Fibroblast of lung (primary cell): ENCODE data around the gene ANP32B. TPM values are rescaled to one million over a fixed set of nuclear protein-coding genes. Genes with fewer than 3 reads are reported as not detected.

Experiments
- DNase-seq, 2 donors: peaks; one replicate each; pipeline versions ENCODE4 v3.0.0 to v3.0.0-alpha.2; 2010; ENCODE audit warnings: low read depth in 2 of 2
- H2AFZ ChIP-seq: 2 replicates; pipeline ENCODE4 v1.5.1; 2012; ENCODE audit warnings: low read length, control low read depth, inconsistent platforms
- H3K27ac ChIP-seq: 2 replicates; pipeline ENCODE4 v1.5.1; 2011; ENCODE audit warnings: low read length, control low read depth; ENCODE audit not compliant: insufficient read depth
- H3K27me3 ChIP-seq: 2 replicates; pipeline ENCODE4 v1.5.1; 2011; ENCODE audit warnings: mild to moderate bottlenecking, low read length; ENCODE audit not compliant: control insufficient read depth, insufficient read depth
- H3K36me3 ChIP-seq: 2 replicates; pipeline ENCODE4 v1.5.1; 2011; ENCODE audit warnings: low read length; ENCODE audit not compliant: control insufficient read depth, insufficient read depth
- H3K4me1 ChIP-seq: 2 replicates; pipeline ENCODE4 v1.5.1; 2011; ENCODE audit warnings: low read length; ENCODE audit not compliant: control insufficient read depth, insufficient read depth; ENCODE audit errors: extremely low read depth
- H3K4me2 ChIP-seq: 2 replicates; pipeline ENCODE4 v1.5.1; 2011; ENCODE audit warnings: low read length, control low read depth; ENCODE audit not compliant: insufficient read depth; ENCODE audit errors: extremely low read depth
- H3K4me3 ChIP-seq, 4 experiments: fragments of 200-600 bp in 1 of 4; sonication (generic) in 1 of 4; replicated peaks in 1 of 4; 2 replicates each; pipeline ENCODE4 v1.5.1; 2011 to 2016; ENCODE audit warnings: low read length in 4 of 4, low read depth in 3 of 4, mild to moderate bottlenecking in 3 of 4, control low read depth in 2 of 4, inconsistent platforms in 1 of 4, mixed read lengths in 1 of 4; ENCODE audit not compliant: insufficient read depth in 1 of 4; ENCODE audit errors: control extremely low read depth in 1 of 4
- H3K79me2 ChIP-seq: 2 replicates; pipeline ENCODE4 v1.5.1; 2012; ENCODE audit warnings: mild to moderate bottlenecking, low read length, inconsistent platforms; ENCODE audit not compliant: control insufficient read depth, insufficient read depth
- H3K9ac ChIP-seq: 2 replicates; pipeline ENCODE4 v1.5.1; 2011; ENCODE audit warnings: mild to moderate bottlenecking, low read length, control low read depth; ENCODE audit not compliant: insufficient read depth
- H3K9me3 ChIP-seq: 2 replicates; pipeline ENCODE4 v1.5.1; 2012; ENCODE audit warnings: low read depth, low read length; ENCODE audit not compliant: control insufficient read depth, insufficient read depth
- H4K20me1 ChIP-seq: 2 replicates; pipeline ENCODE4 v1.5.1; 2011; ENCODE audit warnings: low read length; ENCODE audit not compliant: control insufficient read depth, insufficient read depth; ENCODE audit errors: extremely low read depth
- EZH2 ChIP-seq: IDR thresholded peaks from 2 replicates; pipeline ENCODE4 v1.5.1; 2012; ENCODE audit warnings: low read length, control low read depth, mild to moderate bottlenecking; ENCODE audit errors: missing control alignments
- polyA plus RNA-seq, 2 donors: library from polyadenylated mRNA; depleted of rRNA in 1 of 2; stranded (reverse) in 1 of 2; unstranded in 1 of 2; fragments of >200 nt; gene quantifications; 2 replicates each; pipeline ENCODE4 v1.2.1, GENCODE V29; 2011 to 2012; ENCODE audit warnings: missing spikeins in 1 of 2
- total RNA-seq: library from RNA; depleted of rRNA; stranded (reverse); fragments of >200 nt; gene quantifications from 2 replicates; pipeline ENCODE4 v1.2.1, GENCODE V29; 2014
- TF ChIP-seq, protein P1 (sequence below), 2 donors: IDR thresholded peaks in 1 of 2; conservative IDR thresholded peaks in 1 of 2; 1 replicate in 1 of 2; 2 replicates in 1 of 2; pipeline ENCODE4 v1.5.1; 2011 to 2012; ENCODE audit warnings: low read length in 2 of 2, control low read depth in 1 of 2, inconsistent platforms in 1 of 2, low read depth in 1 of 2, mild to moderate bottlenecking in 1 of 2

ANP32B gene
- total and polyA plus RNA-seq, 2 donors (not counting 1 experiment from before 2014, with no cell fraction given): 16.7 to 62.0 TPM

DNA sequence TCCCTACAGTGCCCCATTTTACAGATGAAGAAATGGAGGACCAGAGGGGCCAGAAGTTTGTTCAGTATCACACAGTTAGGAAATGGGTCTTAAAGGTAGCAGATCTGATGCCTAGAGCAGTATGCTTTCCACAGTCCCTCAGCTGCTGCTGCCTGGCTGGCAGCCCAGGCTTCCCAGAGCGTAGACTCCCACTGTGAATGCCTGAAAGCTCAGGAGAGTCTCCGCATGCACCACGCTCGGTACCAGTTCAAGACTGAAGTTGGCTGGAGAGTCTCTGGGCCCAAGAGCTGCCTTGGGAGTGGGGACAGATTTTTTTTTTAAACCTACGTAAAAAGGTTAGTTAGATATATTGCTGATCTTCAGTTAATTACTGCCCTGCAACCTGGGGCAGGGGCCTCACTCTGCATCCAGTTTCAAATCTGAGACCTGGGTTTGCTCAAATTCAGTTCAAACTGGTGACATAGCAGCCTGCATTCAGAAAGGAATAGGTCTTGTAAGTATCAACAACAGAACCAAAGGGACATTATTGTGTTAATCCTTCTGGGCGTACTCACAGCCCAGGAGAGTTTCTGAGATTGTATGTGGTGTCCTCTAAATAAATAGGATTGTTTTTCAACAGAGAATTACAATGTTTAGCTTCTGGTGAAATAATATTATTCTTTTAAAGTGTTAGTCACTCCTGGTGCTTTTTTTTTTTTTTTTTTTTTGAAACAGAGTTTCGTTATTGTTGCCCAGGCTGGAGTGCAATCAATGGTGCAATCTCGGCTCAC lies 81.7 kb downstream of the ANP32B start:
- DNase-seq: no peak
- Histone ChIP-seq H3K27ac (no peak overlapping the region), H3K36me3 (peaks cover 10% of the 10 kb centered on the region)

More for the DNA sequence above, 81.7 kb downstream of the ANP32B start:
- Histone ChIP-seq H3K9me3 (no peaks in the 10 kb centered on the region), H2AFZ (no peak overlapping the region), H3K79me2 (peaks cover 6% of the 10 kb centered on the region), H3K9ac (no peak overlapping the region), H3K4me3 (no peak overlapping the region), H3K27me3 (no peaks in the 10 kb centered on the region), H3K4me2 (no peak overlapping the region), H4K20me1 (no peaks in the 10 kb centered on the region), H3K4me1 (no peaks in the 10 kb centered on the region)
- no peak for TF ChIP-seq EZH2
- TF ChIP-seq, protein P1, sequence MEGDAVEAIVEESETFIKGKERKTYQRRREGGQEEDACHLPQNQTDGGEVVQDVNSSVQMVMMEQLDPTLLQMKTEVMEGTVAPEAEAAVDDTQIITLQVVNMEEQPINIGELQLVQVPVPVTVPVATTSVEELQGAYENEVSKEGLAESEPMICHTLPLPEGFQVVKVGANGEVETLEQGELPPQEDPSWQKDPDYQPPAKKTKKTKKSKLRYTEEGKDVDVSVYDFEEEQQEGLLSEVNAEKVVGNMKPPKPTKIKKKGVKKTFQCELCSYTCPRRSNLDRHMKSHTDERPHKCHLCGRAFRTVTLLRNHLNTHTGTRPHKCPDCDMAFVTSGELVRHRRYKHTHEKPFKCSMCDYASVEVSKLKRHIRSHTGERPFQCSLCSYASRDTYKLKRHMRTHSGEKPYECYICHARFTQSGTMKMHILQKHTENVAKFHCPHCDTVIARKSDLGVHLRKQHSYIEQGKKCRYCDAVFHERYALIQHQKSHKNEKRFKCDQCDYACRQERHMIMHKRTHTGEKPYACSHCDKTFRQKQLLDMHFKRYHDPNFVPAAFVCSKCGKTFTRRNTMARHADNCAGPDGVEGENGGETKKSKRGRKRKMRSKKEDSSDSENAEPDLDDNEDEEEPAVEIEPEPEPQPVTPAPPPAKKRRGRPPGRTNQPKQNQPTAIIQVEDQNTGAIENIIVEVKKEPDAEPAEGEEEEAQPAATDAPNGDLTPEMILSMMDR (conservative IDR thresholded peaks at IDR 0.05 in 1 of 2, IDR thresholded peaks at IDR 0.05 in 1 of 2; ENCODE audit: low read depth in 1 of 2, low read length in 2 of 2): no peak

Other genes starting within 250 kb of the ANP32B start
- gene FOXE1, start 130.1 kb upstream of the ANP32B start, total RNA-seq: not detected in 2 replicates
- gene FOXE1, start 130.1 kb upstream of the ANP32B start, polyA plus RNA-seq: 0.01 and 2.0 TPM in 2 replicates
- 12.9 and 16.4 TPM in 2 replicates for gene TRMO, start 60.8 kb upstream of the ANP32B start, total RNA-seq
- gene TRMO, start 60.8 kb upstream of the ANP32B start, polyA plus RNA-seq: 13.8 and 15.8 TPM in 2 replicates
- not detected in 2 replicates for gene HEMGN, start 45.2 kb upstream of the ANP32B start, total RNA-seq
- gene HEMGN, start 45.2 kb upstream of the ANP32B start, polyA plus RNA-seq: not detected in 2 replicates
- gene NANS, start 73.4 kb downstream of the ANP32B start, total RNA-seq: 81.9 and 83.9 TPM in 2 replicates
- gene NANS, start 73.4 kb downstream of the ANP32B start, polyA plus RNA-seq: 90.7 and 105 TPM in 2 replicates
- gene TRIM14, start 135.9 kb downstream of the ANP32B start, total RNA-seq: 4.4 and 8.6 TPM in 2 replicates
- 7.8 and 16.3 TPM in 2 replicates for gene TRIM14, start 135.9 kb downstream of the ANP32B start, polyA plus RNA-seq
- gene CORO2A, start 209.3 kb downstream of the ANP32B start, total RNA-seq: under 0.01 and 0.50 TPM in 2 replicates
- 0.11 and 0.26 TPM in 2 replicates for gene CORO2A, start 209.3 kb downstream of the ANP32B start, polyA plus RNA-seq